ENCODE data around the gene HERPUD1.

- TF ChIP-seq POLR2A (IDR thresholded peaks at IDR 0.05) = no peak
- no peak for TF ChIP-seq CTCF (IDR thresholded peaks at IDR 0.05)
Measured at GRCh38 chr16:56911771-56912571, 20.0 kb upstream of the HERPUD1 start.

Data from vagina (tissue), 2 donors.